AG04449 (cell line): ENCODE results near the gene USE1.
"Not testable (repeated sequence)": the region's sequence is repeated elsewhere in the genome, so short reads cannot be mapped to it uniquely, and the experiment has no call there.

Experiments used
- CTCF ChIA-PET: fragments of 350-600 bp; formaldehyde crosslinking; extraction: SDS; loops from one replicate; lab custom pipeline; 2021; ENCODE audit warnings: antibody characterized with exemption; lab: Yijun Ruan, JAX
- POLR2A ChIA-PET: fragments of 400-600, 350-600 bp; formaldehyde crosslinking; extraction: SDS; loops from one replicate; lab custom pipeline; 2020; ENCODE audit warnings: antibody characterized with exemption, inconsistent platforms; lab: Yijun Ruan, JAX
- DNase-seq: peaks from one replicate; pipeline ENCODE4 v3.0.0-alpha.2; 2010; ENCODE audit warnings: low read depth, low spot score
- H3K4me3 ChIP-seq: 2 replicates; pipeline ENCODE4 v1.5.1; 2011; ENCODE audit warnings: low read depth, mild to moderate bottlenecking, control low read depth, low read length
- TF ChIP-seq, protein P1 (sequence below): IDR thresholded peaks from one replicate; pipeline ENCODE4 v1.5.1; 2011; ENCODE audit warnings: mild to moderate bottlenecking, moderate library complexity, low read length, control low read depth, inconsistent platforms; ENCODE audit not compliant: insufficient read depth; ENCODE audit errors: missing control alignments

USE1 gene

DNA sequence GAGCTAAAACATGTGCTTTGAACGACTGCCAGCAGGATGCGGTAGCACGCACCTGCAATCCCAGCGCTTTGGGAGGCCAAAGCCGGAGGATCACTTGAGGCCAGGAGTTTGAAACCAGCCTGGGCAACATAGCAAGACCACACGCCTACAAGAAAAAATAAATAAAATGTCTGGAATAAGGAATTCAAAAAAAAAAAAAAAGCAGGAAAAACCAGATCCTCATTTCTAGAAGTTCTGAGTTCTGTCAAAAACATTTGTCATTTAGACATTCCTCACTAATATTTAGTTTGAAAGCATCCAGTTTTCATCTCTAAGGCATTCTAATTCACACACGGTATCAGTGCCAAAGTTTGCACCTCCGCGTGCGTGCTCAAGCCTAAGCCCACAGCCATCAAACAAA, 36.9 kb upstream of the USE1 start:
- TF ChIP-seq, protein P1, sequence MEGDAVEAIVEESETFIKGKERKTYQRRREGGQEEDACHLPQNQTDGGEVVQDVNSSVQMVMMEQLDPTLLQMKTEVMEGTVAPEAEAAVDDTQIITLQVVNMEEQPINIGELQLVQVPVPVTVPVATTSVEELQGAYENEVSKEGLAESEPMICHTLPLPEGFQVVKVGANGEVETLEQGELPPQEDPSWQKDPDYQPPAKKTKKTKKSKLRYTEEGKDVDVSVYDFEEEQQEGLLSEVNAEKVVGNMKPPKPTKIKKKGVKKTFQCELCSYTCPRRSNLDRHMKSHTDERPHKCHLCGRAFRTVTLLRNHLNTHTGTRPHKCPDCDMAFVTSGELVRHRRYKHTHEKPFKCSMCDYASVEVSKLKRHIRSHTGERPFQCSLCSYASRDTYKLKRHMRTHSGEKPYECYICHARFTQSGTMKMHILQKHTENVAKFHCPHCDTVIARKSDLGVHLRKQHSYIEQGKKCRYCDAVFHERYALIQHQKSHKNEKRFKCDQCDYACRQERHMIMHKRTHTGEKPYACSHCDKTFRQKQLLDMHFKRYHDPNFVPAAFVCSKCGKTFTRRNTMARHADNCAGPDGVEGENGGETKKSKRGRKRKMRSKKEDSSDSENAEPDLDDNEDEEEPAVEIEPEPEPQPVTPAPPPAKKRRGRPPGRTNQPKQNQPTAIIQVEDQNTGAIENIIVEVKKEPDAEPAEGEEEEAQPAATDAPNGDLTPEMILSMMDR: no peak
- POLR2A ChIA-PET: no interaction called here
- CTCF ChIA-PET: no interaction called here
- no peak for DNase-seq
- H3K4me3 ChIP-seq: no peak overlapping the region

DNA sequence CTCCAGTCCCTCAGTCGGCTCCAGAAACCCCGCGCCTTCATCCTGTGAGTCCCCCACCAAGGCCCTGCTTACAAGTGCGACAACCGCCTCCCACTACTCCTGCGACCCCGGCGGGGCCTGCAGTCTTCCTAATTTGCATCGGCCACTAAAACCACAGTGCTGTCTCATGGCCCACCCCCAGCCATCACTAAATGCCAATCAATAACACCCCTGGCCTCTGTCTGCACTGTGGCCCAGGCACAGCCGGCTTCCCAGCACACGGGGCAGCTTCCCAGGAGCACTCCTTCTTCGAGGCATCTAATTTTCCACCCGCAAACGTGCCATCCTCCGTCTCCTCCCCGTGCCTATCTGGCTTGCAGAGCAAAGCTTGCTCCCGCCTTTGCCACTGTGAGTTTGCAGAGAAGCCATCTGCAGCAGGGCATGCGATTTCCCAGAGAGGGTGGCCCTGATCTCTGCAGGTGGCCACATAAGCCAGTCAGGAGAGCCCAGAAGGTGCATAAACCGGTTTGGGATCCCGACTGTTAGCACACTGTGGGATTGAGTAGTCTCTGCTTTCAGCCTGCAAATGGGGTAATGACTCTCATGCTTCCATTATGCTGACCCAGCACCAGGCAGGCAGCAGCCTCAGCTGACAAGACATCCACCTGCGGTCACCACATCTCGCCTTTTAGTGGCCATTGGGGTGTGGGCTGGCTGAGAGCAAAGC, 34.0 kb upstream of the USE1 start:
- ChIA-PET CTCF (interaction anchor here (0.6 to 1.1 kb wide), 3 partner anchors 41 to 114 kb away, joined by 3 read pairs; no protein-coding TSS in a partner anchor), POLR2A (no interaction called here)
- no peak for DNase-seq

DNA sequence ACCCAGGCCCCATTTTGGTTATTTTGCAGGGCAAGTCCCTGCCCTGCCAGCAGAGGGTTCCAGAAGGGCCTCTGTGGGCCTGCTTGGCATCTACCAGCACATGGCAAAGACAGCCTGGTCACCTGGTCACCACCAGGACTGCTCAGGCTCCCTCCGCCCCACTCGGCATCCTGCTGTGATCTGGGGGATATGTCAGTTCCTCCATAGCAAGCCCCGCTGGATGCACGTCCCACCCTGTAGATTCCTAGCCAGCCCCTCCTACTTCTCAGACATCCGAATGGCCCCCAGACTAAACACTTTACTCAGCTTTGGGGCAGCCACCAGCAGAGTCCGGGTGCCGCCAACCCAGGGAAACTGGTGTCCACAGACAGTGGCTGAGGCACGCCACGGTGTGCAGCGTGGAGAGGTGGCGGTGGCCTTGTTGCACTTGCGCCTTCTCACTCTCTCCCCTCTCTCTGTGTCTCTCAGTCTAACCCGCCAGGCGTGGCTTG, 31.8 kb upstream of the USE1 start:
- ChIA-PET POLR2A (no interaction called here), CTCF (interaction anchor here (0.9 to 2.3 kb wide), 6 partner anchors 9 to 103 kb away, joined by 3 to 10 read pairs (median 4); no protein-coding TSS in a partner anchor)
- TF ChIP-seq, protein P1: no peak
- DNase-seq: no peak
- H3K4me3 ChIP-seq: no peak overlapping the region

More for the DNA sequence above, 34.0 kb upstream of the USE1 start:
- no peak overlapping the region for H3K4me3 ChIP-seq
- TF ChIP-seq, protein P1: no peak

DNA sequence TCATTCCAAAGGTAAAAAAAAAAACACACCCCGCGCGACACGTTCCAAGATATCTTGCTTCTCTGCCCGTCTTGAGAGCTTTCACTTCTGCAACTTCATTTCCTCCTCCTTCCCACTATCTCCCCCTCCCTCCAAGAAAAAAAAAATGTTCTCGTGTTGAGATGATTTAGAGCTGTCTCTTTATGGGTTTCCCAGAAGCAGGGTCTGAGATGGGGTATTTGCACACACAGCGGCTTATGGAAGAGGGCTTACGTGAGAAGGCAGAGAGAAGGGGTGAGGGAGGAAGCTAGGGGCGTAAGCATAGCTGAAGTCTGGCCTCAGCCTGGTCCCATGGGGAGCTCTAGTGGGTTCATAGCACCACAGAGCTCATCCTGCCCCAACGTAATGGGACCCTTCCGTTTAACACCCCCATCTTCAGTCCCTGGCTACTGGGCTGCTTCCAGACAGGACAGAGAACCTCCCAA, 31.3 kb upstream of the USE1 start:
- H3K4me3 ChIP-seq: no peak overlapping the region
- no peak for DNase-seq
- TF ChIP-seq, protein P1: no peak
- POLR2A ChIA-PET: no interaction called here
- CTCF ChIA-PET: interaction anchor here (0.8 to 2.3 kb wide), 6 partner anchors 10 to 117 kb away, joined by 3 to 10 read pairs (median 4); no protein-coding TSS in a partner anchor

DNA sequence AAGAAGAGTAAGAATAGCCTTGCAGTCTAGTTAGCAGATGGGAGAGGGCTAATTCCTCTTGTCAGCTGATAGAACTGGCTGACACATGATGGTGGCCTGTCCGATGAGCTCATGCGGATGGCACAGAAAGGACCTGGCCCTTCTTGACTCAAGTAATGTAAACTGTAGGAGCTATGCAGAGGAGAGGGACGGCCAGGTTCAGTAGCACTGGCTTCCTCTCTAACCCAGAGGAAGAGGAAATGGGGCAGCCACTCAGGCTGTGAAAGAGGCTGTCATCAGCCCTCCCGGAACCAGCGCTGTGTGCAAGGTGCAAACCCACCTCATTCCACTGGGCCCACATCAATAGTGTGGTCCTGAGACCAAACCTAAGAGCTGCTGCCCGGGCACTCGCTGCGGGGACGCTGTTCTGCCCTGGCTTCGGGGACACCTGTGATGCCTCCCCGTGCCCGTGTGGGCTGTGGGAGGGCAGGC, 30.8 kb upstream of the USE1 start:
- POLR2A ChIA-PET: no interaction called here
- no peak overlapping the region for H3K4me3 ChIP-seq
- CTCF ChIA-PET: interaction anchor here (0.8 to 2.3 kb wide), 5 partner anchors 10 to 118 kb away, joined by 3 to 10 read pairs (median 3); no protein-coding TSS in a partner anchor
- DNase-seq: no peak
- TF ChIP-seq, protein P1: no peak

DNA sequence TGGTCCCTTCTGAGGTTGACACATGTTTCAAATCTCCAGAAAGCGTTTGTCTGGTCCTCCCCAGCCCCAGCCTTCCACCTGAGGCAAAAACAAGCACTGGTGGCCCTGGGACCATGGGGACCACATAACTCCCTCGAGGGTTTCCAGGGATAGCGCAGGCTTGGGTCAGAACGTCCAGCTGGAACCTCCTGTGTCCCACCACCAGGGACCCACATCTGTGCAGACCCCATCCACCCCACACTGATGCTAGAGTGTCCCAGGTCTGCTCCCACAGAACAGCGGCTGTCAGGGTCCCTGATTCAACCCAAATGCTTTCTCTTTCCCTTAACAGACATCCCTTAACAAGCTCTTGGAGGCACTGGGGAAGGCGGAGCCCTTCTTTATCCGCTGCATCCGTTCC, 29.6 kb upstream of the USE1 start:
- ChIA-PET POLR2A (no interaction called here), CTCF (interaction anchor here (2.3 kb wide), 1 partner anchor 11 kb away, joined by 10 read pairs; no protein-coding TSS in a partner anchor)
- DNase-seq: no peak
- no peak overlapping the region for H3K4me3 ChIP-seq
- TF ChIP-seq, protein P1: no peak

DNA sequence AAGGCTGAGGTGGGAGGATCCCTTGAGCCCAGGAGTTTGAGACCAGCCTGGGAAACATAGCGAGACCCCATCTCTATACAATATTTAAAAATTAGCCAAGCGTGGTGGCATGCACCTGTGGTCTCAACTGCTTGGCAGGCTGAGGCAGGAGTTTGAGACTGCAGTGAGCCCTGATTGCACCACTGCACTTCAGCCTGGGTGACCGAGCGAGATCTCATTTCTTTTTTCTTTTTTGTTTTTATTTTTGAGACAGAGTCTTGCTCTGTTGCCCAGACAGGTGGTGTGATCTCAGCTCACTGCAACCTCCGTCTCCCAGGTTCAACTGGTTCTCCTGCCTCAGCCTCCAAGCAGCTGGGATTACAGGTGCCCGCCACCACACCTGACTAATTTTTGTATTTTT, 23.4 kb upstream of the USE1 start:
- DNase-seq, POLR2A ChIA-PET, H3K4me3 ChIP-seq: not testable (repeated sequence)
- CTCF ChIA-PET: interaction anchor here (1.8 kb wide), 1 partner anchor 17 kb away, joined by 5 read pairs; no protein-coding TSS in a partner anchor
